HCT116 (cell line): ENCODE measurements around the gene GMDS.

Experiments
- EZH2phosphoT487 ChIP-seq: fragments of 200-600 bp; IDR thresholded peaks from 2 replicates; pipeline ENCODE4 v1.6.1; 2018; ENCODE audit warnings: antibody characterized with exemption, borderline replicate concordance
- JUND ChIP-seq: IDR thresholded peaks from 2 replicates; pipeline ENCODE4 v1.6.1; 2012
- POLR2A ChIP-seq: IDR thresholded peaks from 2 replicates; pipeline ENCODE4 v1.7.0; 2011; ENCODE audit warnings: borderline replicate concordance; ENCODE audit not compliant: insufficient read depth, insufficient read length; ENCODE audit errors: extremely low read depth
- RAD21 ChIP-seq: IDR thresholded peaks from 2 replicates; pipeline ENCODE4 v1.6.1; 2012; ENCODE audit warnings: low read depth, mild to moderate bottlenecking
- TF ChIP-seq, protein P1 (sequence below), 3 experiments: fragments of 200-600 bp in 1 of 3; sonication (generic) in 1 of 3; IDR thresholded peaks in 2 of 3; conservative IDR thresholded peaks in 1 of 3; 2 replicates each; pipeline ENCODE4 v1.5.1; 2012 to 2017; ENCODE audit warnings: low read depth in 2 of 3, low read length in 2 of 3, antibody characterized with exemption in 1 of 3, borderline replicate concordance in 1 of 3, control low read depth in 1 of 3, mild to moderate bottlenecking in 1 of 3, mixed read lengths in 1 of 3, mixed run types in 1 of 3, moderate library complexity in 1 of 3; ENCODE audit not compliant: insufficient read depth in 1 of 3
- TF ChIP-seq, protein P2 (sequence below): IDR thresholded peaks from 2 replicates; pipeline ENCODE4 v1.6.1; 2012; ENCODE audit warnings: low read depth

DNA sequence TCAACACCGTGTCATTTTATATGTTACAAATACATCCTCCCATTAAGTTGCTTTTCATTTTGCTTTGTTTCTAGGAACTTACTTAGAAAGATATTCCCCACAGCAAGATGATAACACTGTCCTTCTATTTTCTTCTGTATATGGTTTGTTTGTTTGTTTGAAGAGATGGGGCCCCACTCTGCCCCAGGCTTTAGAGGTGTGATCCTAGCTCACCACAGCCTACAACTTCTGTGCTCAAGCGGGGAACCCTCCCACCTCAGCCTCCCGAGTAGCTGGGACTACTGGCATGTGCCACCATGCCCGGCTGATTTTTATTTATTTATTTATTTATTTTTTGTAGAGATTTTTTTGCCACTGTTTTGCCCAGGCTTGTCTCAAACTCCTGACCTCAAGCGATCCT, 14.2 kb upstream of the GMDS start:
- TF ChIP-seq, protein P1, sequence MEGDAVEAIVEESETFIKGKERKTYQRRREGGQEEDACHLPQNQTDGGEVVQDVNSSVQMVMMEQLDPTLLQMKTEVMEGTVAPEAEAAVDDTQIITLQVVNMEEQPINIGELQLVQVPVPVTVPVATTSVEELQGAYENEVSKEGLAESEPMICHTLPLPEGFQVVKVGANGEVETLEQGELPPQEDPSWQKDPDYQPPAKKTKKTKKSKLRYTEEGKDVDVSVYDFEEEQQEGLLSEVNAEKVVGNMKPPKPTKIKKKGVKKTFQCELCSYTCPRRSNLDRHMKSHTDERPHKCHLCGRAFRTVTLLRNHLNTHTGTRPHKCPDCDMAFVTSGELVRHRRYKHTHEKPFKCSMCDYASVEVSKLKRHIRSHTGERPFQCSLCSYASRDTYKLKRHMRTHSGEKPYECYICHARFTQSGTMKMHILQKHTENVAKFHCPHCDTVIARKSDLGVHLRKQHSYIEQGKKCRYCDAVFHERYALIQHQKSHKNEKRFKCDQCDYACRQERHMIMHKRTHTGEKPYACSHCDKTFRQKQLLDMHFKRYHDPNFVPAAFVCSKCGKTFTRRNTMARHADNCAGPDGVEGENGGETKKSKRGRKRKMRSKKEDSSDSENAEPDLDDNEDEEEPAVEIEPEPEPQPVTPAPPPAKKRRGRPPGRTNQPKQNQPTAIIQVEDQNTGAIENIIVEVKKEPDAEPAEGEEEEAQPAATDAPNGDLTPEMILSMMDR (IDR thresholded peaks at IDR 0.05 in 2 of 3, conservative IDR thresholded peaks at IDR 0.05 in 1 of 3; ENCODE audit: borderline replicate concordance in 1 of 3, insufficient read depth in 1 of 3, low read depth in 2 of 3, low read length in 2 of 3) = no peak
- TF ChIP-seq POLR2A (no peak), EZH2phosphoT487 (no peak), JUND (no peak), RAD21 (no peak)
- TF ChIP-seq, protein P2, sequence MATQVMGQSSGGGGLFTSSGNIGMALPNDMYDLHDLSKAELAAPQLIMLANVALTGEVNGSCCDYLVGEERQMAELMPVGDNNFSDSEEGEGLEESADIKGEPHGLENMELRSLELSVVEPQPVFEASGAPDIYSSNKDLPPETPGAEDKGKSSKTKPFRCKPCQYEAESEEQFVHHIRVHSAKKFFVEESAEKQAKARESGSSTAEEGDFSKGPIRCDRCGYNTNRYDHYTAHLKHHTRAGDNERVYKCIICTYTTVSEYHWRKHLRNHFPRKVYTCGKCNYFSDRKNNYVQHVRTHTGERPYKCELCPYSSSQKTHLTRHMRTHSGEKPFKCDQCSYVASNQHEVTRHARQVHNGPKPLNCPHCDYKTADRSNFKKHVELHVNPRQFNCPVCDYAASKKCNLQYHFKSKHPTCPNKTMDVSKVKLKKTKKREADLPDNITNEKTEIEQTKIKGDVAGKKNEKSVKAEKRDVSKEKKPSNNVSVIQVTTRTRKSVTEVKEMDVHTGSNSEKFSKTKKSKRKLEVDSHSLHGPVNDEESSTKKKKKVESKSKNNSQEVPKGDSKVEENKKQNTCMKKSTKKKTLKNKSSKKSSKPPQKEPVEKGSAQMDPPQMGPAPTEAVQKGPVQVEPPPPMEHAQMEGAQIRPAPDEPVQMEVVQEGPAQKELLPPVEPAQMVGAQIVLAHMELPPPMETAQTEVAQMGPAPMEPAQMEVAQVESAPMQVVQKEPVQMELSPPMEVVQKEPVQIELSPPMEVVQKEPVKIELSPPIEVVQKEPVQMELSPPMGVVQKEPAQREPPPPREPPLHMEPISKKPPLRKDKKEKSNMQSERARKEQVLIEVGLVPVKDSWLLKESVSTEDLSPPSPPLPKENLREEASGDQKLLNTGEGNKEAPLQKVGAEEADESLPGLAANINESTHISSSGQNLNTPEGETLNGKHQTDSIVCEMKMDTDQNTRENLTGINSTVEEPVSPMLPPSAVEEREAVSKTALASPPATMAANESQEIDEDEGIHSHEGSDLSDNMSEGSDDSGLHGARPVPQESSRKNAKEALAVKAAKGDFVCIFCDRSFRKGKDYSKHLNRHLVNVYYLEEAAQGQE = no peak
